Posterior vena cava (tissue), 2 donors: ENCODE results near the gene RBM4B. TPM values are rescaled to one million over a fixed set of nuclear protein-coding genes. Genes with fewer than 3 reads are reported as not detected.

Source experiments
- DNase-seq: peaks from one replicate; pipeline ENCODE4 v3.0.0-alpha.2; 2020; ENCODE audit warnings: low spot score
- intact Hi-C, 2 donors: fragments of 100-400 bp; cut with DNase I; formaldehyde crosslinking; loops; one replicate each; pipeline versions ENCODE4 v1.14.1 to v1.14.2; 2022 to 2023
- total RNA-seq, 2 donors: library from RNA; stranded (reverse); fragmentation: NEBNext Ultra II Directional; extraction: Animal tissue kit (Norgen Biotek cat#: 25700); gene quantifications; one replicate each; pipeline ENCODE4 v1.2.1, GENCODE V29; 2021
- donor health status: DM: yes; HTN: yes; CAD: no.
- donor health status: DM: yes; HTN: yes; CAD: no.

The RBM4B gene
- total RNA-seq, 2 donors from 2014 or later, result 9.0 to 10.2 TPM

DNA sequence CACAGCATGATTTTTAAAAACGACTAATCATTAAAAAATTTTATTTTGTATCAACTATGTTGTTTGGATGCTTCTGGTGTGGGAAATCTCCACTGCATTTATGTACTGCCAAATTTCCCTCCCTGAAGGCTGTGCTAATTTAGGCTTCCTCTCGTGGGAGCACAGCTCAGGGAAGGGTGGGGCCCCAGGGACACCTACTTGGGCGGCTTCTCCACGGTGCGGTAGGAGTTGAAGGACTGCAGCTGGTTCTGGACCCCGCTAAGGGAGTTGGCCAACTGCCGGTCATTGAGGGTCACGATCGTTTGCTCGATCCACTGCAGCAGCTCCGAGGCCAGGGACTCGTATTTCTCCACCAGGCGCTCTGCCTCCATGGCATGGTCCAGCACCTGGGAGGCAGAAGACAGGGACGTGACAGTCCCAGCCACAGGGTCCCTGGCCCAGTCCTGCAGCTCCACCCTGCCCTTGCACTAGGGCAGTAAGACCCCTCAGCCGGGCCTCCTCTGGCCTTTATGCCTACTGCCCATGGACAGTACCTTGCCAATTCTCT, 32.8 kb upstream of the RBM4B start:
- intact Hi-C loops, result no loop called here
- DNase-seq, result no peak

DNA sequence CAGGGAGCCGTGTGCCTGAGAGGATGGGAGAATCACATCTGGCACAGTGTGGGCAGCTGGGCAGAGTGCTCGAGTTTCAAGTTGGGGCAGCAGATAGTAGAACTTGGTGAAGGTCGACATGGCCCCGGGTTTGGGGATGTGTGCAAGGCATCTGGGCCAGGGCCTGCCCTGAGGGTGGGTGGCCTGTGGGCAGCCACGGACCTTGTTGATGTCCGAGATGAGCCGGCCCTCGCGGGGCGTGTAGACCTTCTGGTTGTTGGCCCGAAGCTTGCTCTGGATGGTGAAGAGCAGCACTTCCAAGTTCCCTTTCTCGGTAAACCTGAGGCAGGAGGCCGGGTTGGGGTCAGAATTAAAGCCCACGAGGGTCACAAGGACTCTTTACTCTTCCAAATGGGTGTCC, 31.0 kb upstream of the RBM4B start:
- DNase-seq, result no peak
- intact Hi-C loops, result no loop called here

DNA sequence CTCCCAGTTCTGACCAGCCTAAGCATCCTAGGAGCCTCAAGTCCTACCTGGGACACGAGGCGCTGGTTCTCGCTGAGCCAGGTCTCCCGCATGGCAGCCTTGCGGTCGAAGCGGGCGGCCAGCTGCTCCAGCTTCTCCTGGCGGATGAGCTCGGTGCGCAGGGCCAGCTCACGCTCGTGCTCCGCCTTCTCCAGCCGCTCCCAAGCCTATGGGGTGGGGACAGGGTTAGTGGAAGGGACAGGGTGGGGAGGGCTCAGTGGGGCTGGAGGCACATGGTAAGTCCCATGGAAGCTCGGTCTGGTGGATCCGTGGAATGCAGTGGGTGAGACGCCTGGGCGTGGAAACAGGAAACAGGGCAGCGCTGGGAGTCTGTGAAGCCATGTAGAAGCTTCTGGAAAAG, 30.4 kb upstream of the RBM4B start:
- DNase-seq, result no peak
- intact Hi-C loops, result no loop called here

DNA sequence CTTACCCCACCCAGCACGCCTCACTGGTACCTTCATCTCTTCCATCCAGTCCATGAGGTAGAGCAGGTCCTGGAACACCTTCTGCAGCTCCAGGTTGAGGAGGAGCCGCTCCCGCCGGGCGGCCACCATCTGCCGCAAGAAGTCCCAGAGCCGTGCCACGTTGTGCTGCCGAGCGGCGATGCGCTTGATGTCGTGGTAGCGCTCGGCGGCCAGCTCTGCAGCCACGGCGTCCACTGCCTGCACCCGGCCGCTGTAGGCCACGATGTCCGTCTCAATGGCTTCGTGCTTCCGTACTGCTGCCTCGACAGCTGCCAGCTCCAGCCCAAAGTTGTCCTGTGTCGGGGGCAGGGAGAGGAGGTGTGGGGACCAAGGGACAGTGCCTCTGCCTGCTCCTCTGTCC, 29.8 kb upstream of the RBM4B start:
- intact Hi-C loops, result no loop called here
- no peak for DNase-seq

DNA sequence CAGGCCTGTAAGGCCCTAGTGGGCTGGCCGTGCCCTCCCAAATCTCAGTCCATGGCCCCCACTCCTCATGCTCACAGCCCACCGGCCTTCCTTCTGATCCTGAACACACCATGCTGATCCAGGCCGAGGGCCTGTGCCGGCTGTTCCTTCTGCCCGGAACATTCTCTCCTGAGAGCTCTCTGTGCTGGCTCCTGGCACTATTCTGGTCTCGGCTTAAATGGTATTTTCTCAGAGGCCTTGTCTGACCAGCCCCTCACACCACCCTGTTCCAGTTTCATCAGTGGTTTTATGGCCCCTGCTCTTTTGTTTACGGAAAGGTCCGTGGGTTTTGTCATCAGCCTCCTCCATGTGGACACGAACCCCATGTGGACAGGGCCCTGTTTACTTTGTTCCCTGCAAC, 29.3 kb upstream of the RBM4B start:
- DNase-seq, result no peak
- intact Hi-C loops, result no loop called here

DNA sequence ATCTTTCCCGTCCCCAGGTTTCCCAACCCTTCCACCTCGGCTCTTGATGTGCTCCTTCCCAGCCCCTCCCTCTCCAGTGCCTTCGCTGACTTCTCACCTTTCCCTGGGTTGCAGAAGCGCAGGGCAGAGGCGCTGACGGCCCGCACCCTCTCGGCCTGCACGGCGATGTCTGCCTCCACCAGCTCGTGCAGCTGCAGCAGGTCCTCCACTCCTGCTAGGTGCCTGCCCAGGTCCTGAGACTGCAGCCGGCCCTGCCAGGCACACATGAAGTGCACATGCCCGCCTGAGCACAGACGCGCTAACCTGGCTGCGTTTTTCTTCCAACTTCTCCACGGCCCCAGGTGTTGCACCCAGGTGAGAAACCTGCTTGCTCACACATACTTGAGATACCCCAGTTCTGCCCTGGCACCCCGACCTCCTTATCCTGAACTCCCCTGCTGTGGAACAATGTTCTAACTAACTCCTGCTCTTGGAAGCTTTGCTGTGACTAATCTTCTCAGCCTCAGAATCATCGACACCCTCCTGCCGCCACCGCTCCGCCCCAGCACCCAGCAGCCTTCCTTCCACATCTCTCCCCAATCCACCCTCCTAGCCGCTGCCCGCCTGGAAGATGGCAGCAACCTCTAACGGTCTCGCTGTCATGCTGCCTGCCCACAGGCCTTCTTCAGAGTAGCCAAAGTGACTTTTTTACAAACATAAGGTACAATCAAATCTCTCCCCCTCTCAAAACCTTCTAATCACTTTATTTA, 28.1 kb upstream of the RBM4B start:
- no peak for DNase-seq
- intact Hi-C loops, result no loop called here

DNA sequence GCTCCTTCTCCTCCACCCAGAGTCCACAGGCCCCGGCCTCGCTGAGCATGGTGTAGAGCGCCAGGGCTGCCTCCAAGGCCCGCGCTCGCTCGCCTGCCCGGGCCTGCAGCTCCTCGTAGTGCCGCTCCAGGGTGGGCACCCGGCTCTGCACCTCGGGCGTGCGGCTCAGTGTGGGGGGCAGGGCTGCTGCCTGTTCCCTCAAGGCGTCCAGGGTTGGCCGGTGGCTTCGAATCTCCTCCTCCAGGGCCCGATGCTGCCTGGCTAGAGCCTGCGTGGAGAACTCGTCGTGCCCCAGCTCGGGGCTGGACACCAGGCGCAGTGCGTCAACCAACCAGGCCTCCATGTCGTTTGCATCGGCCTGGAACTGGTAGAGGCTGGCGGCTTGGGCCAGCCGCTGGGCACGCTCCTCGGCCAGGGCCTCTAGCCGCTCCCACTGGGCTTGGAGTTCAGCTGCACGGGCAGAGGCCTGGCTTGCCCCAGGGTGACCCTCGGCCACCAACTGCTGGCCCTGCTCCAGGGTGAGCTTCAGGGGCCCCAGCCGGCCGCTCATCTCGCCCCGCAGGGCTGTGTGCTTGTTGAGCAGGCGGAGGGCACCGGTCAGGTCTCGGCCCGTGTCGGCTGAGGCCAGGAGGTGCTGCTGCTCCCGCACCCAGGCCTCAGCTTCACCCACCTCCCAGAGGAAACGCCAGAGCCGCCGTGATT, 27.1 kb upstream of the RBM4B start:
- intact Hi-C loops, result no loop called here
- DNase-seq, result no peak

DNA sequence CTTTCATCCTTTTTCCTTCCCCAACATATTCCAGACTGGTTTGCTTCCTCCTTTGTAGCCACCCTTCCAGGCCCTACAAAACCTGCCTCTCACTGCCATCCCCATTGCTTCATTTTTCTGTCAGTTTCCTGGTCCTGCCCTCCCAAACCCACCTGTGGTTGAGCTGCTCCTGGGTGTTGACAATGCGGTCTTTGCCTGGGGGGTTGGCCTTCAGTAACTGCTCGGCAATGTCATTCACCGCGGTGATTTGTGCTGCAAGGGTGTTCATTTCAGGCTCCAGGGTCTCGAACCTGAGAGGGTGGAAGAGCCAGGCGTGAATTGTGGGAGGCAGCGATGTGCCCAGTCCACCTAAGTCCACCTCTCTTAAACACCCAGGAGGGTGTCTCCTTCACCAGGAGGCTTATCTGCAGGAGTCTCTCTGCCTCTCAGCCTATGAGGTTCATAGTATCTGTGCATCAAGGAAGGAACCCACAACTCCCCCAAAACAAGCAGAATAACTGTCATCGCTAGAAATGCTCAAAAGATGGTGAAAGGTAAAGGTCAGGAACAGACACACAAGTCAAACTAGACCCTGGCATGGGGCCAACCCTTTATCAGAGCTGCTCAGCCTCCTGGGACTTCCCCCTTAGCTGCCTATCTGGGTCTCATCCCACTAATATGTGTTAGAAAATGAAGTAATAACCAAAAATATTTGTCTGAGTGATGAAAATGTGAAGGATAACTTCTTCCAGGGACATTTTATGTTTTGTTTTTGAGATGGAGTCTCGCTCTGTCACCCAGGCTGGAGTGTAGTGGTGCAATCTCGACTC, 23.9 kb upstream of the RBM4B start:
- intact Hi-C loops, result no loop called here
- DNase-seq, result no peak

DNA sequence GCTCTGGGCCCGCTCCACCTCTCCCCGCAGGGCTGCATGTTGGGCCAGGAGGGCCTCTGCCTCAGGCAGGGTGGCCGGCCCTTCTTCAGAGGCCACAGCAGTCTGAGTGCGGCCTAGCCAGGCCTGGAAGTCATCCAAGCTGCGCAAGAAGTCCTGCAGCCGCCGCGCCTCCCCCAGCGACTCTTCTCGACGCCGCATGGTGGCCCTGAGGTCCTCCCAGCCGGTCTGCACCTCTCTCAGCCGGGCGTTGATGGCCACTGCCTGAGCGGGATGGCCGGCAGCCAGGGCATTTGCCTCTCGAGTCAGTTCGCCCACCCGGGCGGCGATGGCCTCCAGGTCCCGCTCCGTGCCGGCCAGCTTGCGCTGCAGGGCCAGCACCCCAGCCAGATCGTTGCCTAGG, 23.1 kb upstream of the RBM4B start:
- no peak for DNase-seq
- intact Hi-C loops, result no loop called here

DNA sequence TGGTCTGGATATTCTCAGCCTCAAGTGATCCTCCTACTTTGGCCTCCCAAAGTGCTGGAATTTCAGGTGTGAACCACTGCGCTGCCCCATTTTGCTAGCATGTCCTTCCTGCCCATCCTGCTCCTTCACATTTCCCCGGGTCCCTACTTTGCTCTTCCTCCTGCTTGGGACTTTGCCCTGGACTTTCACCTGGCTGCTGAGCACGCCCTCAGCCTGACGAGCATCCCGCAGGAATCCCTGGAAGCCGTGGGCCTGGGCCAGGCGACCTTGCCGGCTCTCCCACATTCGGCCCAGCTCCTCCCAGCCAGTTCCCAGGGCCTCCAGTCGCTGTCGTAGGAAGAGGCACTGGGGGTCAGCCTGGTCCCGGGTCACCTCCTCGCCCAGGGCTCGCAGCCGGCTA, 22.6 kb upstream of the RBM4B start:
- intact Hi-C loops, result no loop called here

DNA sequence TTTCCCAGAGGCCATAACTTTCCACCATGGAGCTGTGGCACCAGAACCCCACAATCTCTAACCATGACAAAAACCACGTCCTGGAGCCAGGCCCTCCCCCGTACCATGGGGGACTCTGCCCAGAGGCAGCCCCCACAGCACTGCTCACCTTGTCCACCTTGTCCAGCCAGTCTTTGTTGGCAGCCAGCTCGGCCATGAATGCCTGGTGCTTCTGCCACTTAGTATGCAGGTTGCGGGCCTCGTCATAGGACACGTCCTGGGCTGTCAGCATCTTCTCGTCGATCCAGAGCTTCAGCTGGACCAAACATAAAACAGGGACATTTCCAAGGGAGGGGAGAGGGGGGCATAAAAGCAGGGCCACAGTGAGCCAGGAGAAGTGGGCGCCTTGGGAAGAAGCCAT, 20.8 kb upstream of the RBM4B start:
- intact Hi-C loops, result no loop called here

More for the DNA sequence above, 22.6 kb upstream of the RBM4B start:
- DNase-seq, result no peak

DNA sequence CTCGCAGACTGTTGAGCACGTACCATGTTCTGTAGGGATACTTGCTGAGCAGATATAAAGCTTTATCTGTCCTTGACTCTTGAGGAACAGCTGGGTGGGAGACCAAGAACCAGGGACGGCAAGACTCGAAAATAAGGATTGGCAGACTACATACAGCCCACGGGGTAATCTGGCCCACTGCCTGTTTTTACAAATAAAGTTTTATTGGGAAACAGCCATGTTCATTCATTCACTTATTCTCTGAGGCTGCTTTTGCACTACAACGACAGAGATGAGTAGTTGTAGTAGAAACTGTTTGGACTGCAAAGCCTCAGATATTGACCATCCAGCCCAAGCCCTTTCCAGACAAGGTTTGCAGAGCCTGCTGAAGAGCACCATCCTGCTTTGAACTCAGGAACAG, 20.3 kb upstream of the RBM4B start:
- intact Hi-C loops, result no loop called here
- DNase-seq, result no peak

More for the DNA sequence above, 20.8 kb upstream of the RBM4B start:
- no peak for DNase-seq

DNA sequence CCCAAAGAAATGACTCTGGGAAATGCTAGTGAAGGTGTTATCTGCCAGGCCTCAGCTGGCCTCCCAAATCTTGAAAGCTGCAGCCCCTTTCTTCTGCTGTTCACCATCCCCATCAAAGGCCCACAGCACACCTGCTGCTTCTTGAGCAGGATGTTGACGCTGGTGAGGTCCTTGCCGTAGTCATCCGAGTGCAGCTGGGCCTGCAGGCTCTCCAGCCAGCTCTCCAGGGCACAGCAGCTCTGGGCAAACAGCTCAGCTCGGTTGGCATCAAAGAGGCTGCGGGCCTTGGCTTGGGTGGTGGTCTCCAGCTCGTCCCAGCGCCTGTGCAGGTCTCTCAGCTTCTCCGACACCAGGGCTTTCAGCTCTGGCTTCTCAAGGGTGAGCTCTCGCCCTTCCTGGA, 18.5 kb upstream of the RBM4B start:
- DNase-seq, result no peak
- intact Hi-C loops, result no loop called here

DNA sequence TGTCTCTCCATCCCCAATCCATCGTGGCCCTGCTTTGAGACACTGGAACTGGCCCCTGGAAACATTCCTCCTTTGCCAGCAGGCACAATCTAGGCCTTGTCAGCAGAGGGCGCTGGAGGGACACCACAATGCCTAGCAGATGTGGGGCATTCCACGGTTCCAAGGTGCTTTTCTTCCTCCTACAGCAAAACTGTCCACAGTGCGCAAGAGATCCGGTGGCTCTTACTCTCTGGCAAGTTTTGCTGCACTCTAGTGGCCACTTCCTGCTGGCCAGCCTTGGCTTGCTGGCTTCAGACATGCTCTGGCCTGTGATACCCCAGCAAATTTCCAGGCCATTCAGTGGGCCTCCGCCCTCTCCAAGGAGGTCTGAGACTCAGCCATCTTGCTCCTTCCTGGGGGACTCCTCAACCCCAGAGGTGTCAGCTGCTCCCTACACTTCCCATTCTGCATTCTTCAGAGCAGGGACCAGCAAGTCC, 17.1 kb upstream of the RBM4B start:
- DNase-seq, result peak; percentile 95
- intact Hi-C loops, result loop anchor here in 1 of 2 donors (5.0 kb wide), 1 partner anchor 138 kb away; no protein-coding TSS in a partner anchor

DNA sequence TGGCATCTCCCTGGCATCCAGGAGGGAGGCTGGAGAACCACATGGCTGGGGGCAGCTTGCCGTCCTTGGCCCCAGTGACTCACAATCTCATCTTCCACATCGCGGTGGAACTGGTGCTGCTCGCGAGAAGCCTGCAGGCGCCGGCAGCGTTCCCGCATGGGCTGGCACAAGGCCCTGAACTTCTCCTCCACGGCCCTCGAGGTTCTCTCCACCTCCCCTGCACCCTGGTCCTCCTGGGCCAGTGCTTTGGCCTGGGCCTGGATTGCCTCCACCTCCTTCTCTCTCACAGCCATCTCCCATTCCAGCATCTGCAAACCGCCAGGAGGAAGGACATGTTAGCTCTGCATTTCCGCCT, 16.3 kb upstream of the RBM4B start:
- peak; percentile 76 for DNase-seq
- intact Hi-C loops, result loop anchor here in 1 of 2 donors (5.0 kb wide), 1 partner anchor 138 kb away; no protein-coding TSS in a partner anchor

DNA sequence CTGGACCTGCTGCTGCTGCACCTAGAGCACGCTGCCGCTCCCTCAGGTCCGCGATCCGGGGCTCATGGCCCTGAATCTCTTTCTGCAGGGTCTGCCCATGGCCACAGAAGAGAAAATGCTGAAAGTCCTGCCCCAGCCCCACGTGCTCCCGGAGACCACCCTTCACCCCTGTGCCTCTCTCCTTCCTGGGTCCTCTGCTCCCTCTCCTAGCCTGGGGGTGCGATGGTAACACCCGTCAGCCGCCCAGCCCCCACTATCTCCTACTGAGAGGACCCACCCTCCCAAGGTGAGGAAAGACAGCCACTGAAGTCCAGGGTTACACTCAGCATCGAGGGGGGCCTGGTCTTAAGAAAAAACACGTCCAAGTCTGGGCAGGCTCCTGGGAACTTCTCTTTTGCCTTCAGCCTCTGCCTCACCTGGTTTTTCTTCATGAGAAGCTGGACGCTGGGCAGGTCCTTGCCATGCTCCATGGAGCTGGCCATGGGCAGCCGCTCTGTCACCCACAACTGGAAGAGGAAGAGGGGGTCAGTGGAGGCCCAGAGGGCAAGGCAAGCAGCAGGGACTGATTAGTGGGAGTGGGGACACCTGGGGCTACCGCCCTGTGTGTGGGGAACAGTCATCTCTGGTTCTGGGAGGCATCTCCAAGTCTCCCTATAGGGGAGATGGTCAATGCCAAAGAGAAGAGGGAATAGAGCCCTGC, 15.8 kb upstream of the RBM4B start:
- intact Hi-C loops, result loop anchor here (2.0 to 5.0 kb wide), 2 partner anchors 139 to 141 kb away; no protein-coding TSS in a partner anchor
- DNase-seq, result peak; percentile 35

DNA sequence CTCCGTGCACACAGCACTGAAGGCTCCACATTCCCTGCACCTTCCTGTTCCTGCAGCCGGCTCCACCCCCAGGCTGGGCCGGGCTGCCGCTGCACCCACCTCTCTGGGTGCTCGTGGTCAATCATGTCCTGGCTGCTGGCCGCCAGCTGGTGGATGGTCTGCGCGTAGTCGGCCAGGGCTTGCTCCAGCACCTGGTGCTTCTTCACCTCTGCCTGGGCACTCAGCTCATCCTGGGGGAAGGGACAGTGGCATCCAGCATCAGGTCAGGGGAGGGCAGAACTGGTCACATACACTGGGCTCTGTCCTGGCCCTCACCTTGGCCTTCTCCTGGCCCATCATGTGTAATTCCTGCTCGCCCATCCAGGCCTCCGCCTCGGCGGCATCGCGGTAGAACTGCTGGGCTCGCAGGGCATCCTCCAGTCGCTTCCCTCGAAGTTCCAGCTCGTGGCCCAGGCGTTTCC, 15.2 kb upstream of the RBM4B start:
- intact Hi-C loops, result loop anchor here (2.0 to 5.0 kb wide), 2 partner anchors 139 to 142 kb away; no protein-coding TSS in a partner anchor
- peak; percentile 56 for DNase-seq

DNA sequence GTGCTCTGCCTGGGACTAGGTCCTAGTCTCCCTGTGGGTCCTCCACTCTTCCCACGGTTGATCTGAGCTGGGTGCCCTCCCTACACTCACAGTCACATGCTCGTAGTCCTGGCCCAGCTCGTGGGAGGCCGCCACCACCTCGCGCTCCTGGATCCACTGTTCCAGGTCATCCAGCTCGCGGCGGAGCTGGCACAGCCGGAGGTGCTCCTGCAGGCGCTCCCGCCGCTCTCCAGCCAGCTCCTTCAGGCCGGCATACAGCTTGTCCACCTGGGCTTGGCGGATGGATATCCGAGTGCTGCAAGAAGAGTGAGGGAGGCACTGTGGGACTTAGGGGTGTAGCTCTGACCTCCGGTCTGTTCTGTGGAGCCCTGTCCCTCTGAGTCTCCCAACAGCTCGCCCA, 14.8 kb upstream of the RBM4B start:
- intact Hi-C loops, result loop anchor here (2.0 to 5.0 kb wide), 2 partner anchors 140 to 142 kb away; no protein-coding TSS in a partner anchor
- peak; percentile 54 for DNase-seq
